ENCODE data around the gene NOVA2.

Gene NOVA2

DNA sequence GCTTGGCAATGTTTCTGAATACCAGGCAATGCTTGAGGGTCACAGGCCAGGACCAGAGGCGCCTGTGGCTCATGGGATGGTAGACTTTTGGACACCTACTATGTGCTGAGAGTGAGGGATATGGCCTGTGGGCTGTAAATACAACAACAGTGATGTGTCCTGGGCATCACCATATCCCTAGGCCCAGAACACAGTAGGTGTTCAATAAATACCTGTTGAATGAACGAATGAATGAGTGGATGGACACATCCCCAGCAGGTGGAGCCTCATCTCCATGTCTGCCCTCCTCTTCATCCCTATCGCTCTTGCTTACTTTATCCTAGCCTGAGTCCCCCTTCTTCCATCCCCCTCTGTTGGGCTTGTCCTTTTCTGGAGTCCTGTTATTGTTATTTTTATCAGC lies 42.6 kb downstream of the NOVA2 start:
- no peak for DNase-seq (ENCODE audit: low spot score)
- in situ Hi-C loops (cut with MboI; ENCODE audit: low sequenced_read_pairs, unreplicated experiment), result no loop called here
- TF ChIP-seq, protein P1, sequence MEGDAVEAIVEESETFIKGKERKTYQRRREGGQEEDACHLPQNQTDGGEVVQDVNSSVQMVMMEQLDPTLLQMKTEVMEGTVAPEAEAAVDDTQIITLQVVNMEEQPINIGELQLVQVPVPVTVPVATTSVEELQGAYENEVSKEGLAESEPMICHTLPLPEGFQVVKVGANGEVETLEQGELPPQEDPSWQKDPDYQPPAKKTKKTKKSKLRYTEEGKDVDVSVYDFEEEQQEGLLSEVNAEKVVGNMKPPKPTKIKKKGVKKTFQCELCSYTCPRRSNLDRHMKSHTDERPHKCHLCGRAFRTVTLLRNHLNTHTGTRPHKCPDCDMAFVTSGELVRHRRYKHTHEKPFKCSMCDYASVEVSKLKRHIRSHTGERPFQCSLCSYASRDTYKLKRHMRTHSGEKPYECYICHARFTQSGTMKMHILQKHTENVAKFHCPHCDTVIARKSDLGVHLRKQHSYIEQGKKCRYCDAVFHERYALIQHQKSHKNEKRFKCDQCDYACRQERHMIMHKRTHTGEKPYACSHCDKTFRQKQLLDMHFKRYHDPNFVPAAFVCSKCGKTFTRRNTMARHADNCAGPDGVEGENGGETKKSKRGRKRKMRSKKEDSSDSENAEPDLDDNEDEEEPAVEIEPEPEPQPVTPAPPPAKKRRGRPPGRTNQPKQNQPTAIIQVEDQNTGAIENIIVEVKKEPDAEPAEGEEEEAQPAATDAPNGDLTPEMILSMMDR (IDR thresholded peaks at IDR 0.05; ENCODE audit: borderline replicate concordance, control extremely low read depth, extremely low read depth, insufficient read depth, missing control alignments), result no peak

DNA sequence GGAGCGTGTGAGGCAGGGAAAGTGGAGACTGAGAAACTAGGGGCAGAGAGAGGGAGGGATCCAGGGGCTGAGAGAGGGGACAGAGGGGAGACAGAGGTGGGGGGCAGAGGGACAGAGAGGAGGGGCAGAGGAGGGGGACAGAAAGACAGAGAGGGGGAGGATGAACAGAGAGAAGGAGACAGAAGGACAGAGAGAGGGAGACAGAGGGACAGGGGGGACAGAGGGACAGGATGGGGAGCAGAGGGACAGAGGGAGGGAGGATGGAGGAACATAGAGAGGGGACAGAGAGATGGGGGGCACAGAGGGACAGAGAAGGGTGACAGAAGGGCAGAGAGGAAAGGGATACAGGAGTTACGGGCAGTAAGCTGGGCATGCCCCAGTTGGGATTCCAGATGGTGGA lies 44.4 kb downstream of the NOVA2 start:
- TF ChIP-seq, protein P1 (IDR thresholded peaks at IDR 0.05; ENCODE audit: borderline replicate concordance, control extremely low read depth, extremely low read depth, insufficient read depth, missing control alignments), result no peak
- DNase-seq (ENCODE audit: low spot score), result no peak
- in situ Hi-C loops (cut with MboI; ENCODE audit: low sequenced_read_pairs, unreplicated experiment), result no loop called here

DNA sequence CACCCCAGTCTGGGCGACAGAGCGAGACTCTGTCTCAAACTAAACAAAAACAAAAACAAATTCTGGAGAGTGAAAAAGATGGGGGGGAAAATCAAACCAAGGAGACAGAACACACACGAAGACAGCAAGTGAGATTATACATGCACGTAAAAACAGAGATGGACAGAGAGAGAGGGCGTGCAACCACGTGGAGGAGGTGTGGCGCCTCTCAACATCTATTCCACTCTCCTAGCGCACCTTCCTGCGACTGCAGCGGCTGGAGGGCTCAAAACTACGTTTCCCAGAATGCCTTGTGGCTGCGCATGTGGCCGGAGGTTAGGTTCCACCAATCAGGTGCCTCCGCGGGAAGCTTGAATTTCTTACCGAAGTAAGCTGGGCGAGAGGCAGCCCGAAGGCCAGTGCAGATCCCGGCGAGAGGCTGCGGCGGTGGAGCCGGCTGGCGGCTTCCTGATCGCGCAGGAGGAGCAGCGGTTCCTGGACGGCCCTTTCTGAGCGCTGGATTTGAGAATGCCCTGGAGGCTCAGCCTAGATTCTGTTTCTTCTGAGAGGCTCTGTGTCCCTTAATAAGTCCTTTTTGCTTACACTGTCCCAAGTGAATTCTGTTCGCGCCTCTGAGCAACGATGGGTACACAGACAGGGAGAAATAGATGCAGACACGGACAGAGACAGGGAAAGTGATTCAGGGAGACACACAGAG lies 46.0 kb downstream of the NOVA2 start:
- in situ Hi-C loops (cut with MboI; ENCODE audit: low sequenced_read_pairs, unreplicated experiment), result no loop called here
- peak; percentile 98 for DNase-seq (ENCODE audit: low spot score)
- TF ChIP-seq, protein P1 (IDR thresholded peaks at IDR 0.05; ENCODE audit: borderline replicate concordance, control extremely low read depth, extremely low read depth, insufficient read depth, missing control alignments), result no peak

DNA sequence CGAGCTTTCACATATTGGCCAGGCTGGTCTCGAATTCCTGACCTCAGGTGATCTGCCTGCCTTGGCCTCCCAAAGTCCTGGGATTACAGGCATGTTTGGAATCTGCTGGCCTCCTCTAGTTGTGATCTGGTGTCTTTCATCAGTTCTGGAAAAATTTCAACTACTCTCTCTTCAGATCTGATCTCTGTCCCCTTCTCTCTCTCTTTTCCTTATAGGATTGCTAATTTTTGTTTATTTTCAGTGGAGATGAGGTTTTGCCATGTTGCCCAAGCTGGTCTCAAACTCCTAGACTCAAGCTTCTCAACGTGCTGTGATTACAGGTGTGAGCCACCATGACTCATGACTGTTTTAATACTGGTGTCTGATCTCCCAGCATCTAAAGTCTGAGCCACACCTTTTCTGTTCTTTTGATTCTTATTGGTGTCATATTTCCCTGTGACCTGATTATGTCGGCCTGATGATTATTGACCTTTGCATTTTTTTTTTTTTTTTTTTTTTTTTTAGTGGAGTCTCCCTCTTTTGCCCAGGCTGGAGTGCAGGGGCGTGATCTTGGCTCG lies 48.7 kb downstream of the NOVA2 start:
- in situ Hi-C loops (cut with MboI; ENCODE audit: low sequenced_read_pairs, unreplicated experiment), result no loop called here
- TF ChIP-seq, protein P1 (IDR thresholded peaks at IDR 0.05; ENCODE audit: borderline replicate concordance, control extremely low read depth, extremely low read depth, insufficient read depth, missing control alignments), result no peak
- no peak for DNase-seq (ENCODE audit: low spot score)

DNA sequence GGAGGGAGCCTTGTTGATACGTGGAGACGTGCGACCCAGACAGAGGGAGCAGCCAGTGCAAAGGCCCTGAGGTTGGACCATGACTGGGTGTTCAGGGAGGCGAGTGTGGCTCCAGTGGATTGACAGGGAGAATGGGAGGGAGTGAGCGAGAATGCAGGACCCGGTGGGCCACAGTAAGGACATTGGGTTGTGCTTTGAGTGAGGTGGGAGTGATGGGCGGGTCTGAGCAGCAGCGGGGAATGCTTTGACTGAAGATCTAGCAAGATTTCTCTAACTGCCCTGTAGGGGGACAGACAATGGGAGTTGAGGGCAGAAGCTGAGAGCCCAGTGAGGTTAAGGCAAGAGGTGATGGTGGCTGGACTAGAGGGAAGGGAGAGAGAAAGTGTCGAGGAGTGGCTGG lies 51.4 kb downstream of the NOVA2 start:
- TF ChIP-seq, protein P1 (IDR thresholded peaks at IDR 0.05; ENCODE audit: borderline replicate concordance, control extremely low read depth, extremely low read depth, insufficient read depth, missing control alignments), result no peak
- no peak for DNase-seq (ENCODE audit: low spot score)
- in situ Hi-C loops (cut with MboI; ENCODE audit: low sequenced_read_pairs, unreplicated experiment), result no loop called here

DNA sequence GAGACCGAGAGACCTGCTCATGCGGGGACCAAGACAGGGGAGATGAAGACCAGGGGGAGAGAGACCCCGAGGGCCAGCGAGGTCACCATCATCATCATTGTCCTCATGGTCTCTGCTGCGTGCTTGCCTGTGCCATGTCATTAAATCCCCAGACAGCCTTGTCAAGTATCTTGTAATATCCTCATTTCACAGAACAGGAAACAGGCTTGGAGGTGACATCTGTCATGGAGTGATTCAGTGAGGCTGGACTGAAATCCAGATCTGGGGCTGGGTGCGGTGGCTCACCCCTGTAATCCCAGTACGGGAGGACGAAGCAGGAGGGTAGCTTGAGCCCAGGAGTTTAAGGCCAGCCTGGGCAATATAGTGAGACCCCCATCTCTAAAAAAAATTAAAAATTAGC lies 53.2 kb downstream of the NOVA2 start:
- in situ Hi-C loops (cut with MboI; ENCODE audit: low sequenced_read_pairs, unreplicated experiment), result no loop called here
- TF ChIP-seq, protein P1 (IDR thresholded peaks at IDR 0.05; ENCODE audit: borderline replicate concordance, control extremely low read depth, extremely low read depth, insufficient read depth, missing control alignments), result no peak
- DNase-seq (ENCODE audit: low spot score), result no peak
